DMS153 (cell line): ENCODE results near the gene MAPK6.

ENCODE experiments used
- DNase-seq: peaks from one replicate; lab custom pipeline; 2025; lab: John Stamatoyannopoulos, UW

Gene MAPK6

GRCh38 chr15:52010633-52011595 lies 8.1 kb upstream of the MAPK6 start:
- peak; percentile 19 for DNase-seq

DNA sequence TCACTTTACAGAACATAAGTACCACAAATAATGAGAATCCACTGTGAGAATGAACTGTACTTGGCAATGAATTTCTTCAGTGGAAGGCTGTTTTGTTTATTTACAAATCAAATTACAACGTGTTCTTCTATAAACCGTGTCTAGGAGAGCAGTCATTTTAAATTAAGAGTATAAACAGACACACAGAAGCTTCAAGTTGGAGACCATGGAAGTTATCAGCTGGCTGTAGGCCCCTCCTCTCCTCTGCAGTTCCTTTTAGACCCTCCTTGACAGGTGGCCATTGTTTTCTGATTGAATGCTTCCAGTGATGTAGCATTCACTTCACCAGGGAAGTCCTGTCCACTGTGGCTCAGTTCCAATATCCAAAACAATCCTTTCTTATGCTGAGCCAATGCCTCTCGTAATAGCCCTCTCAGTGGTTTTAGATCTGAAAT lies 7.3 kb upstream of the MAPK6 start:
- peak; percentile 66 for DNase-seq

DNA sequence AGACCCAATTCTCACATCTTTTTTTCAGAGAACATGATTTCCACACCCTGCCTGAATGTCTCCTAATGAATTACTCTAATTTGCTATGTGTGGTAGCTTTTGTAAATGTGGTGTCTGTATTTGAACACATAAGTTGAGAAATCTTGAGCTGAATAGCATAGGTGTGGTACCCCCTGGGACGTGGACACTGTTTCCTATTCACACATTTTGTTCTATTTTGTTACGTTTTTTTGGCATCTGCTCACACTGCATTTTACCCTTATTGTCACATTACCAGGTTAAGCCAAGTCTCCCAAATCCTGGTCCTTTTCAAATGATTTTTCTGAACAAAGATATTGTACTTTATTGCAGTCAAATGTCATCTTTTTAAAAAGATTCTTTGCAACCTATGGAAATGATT lies 6.8 kb upstream of the MAPK6 start:
- DNase-seq, result no peak

- no peak for DNase-seq
Observed at GRCh38 chr15:52013151-52013791, 5.7 kb upstream of the MAPK6 start.

GRCh38 chr15:52014616-52015015 lies 4.4 kb upstream of the MAPK6 start:
- DNase-seq, result no peak

GRCh38 chr15:52016316-52016715 lies 2.7 kb upstream of the MAPK6 start:
- no peak for DNase-seq

GRCh38 chr15:52018244-52018643 lies 775 bp upstream of the MAPK6 start:
- no peak for DNase-seq

- DNase-seq, result no peak
Observed at GRCh38 chr15:52019394-52020220, 588 bp downstream of the MAPK6 start.

GRCh38 chr15:52020221-52021085 lies 1.4 kb downstream of the MAPK6 start:
- DNase-seq, result no peak

- DNase-seq, result no peak
Observed at GRCh38 chr15:52021128-52021671, 2.2 kb downstream of the MAPK6 start.

- DNase-seq, result no peak
Observed at GRCh38 chr15:52021892-52022540, 3.0 kb downstream of the MAPK6 start.

GRCh38 chr15:52023169-52023922 lies 4.3 kb downstream of the MAPK6 start:
- no peak for DNase-seq

DNA sequence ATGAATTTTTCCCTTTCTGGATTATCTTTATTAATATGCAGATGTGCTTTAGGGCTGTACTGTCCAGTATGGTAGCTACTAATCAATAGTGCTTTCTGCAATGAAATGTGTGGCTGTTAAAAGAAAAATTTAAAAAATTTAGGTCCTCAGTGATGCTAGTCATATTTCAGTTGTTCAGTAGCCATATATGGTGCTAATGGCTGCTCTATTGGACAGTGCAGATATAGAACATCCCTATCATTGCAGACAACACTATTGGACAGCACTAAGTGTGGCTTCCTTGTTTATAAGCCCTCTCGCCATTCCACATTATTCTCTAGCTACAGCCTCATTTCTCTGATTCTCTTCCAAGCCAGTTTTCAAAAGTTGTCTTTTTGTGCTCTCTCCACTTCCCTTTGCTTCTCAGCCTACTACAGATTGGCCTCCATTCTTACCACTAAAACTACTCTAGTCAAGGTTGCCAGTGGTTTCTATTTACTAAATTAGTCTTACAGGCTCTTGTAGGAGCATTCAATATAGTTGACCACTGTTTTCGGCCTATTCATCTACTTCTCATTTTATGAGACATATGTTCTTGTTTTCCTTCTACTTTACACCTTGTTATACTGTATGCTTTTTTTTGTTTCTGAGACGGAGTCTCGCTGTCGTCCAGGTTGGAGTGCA lies 9.5 kb downstream of the MAPK6 start:
- no peak for DNase-seq

DNA sequence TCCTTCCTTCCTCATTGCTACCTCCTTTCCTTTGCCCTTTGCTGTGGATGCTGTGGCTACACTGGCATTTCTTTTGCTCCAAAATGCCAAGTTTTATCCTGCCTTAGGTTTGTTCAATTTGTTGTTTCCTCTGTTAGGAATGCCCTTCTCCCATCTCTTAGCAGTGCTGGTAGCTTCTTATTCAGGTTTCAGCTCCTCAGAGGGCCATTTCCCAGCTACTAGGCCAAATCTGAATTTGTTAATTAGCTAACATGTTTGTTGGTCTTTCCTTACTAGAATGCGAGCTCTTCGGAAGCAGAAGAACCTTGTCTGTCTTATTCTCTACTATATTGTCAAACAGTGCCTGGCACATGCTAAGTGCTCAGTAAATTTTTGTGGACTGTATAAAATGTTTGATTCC lies 11.0 kb downstream of the MAPK6 start:
- no peak for DNase-seq

- no peak for DNase-seq
Observed at GRCh38 chr15:52031556-52031955, 12.5 kb downstream of the MAPK6 start.

DNA sequence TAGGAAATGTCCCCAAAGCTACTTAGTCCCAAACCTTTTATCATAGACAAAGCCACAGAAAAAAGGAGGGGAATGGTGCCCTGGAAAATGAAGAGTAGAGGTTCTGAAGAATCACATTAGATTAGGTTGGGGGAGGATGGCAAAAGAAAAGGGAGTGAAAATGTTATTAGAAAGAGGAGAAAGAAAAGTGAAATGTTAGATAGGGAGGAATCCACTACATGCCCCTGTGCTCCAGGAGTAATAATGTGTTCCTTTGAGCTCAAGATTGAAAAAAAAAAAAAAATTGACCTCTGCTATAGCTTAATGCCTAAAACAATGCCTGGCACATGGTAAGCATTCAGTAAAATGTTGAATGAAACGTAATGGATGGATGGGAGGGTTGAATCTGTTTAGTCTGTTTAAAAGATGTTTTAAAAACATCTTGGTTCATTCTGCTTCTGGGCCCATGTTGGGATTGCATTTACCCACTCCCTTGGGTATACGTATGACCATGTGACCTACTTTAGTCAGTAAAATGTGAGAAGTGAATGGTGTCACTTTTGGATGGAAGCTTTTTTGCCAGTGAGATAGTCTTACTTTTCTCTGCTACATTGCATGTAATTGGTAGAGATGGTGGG lies 19.0 kb downstream of the MAPK6 start:
- no peak for DNase-seq

DNA sequence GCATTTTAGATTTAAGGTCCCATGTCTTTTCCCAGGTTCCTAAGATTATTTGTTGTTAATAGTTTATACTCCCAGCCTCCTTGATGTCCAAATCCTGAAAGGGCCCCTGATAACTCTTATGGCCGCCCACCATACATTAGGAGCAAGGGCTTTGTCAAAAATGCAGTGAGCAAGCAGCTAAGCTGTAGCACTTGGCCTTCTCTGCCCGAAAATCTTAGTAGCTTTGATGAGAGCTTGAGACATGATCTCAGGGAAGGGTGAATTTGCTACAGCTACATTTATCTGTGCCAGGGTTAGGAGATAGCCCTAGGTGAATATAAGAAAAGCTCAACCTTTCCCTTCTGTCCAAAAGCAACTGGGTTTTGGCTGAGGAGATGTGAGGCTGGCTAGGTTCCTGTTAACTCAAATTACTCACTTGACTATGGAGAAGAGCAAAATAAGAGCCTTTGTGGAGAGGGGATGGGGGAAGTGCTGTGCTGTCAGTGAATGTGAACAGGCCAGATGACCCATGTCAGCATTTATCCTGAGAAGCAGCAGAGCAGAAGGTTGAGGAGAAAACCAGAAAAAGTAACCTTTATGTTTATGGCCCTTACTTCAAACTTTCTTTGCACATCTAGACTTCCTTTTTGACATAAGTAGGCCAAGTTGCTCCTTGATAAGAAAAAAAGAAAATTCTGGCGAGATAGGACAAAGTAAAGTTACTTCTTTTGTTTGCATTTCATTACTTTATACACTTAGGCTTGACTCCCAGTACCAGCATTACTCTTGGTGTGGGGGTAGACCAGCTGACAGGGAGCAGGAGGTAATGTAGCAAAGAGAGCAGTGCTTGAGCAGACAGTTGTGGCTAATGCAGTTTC lies 21.1 kb downstream of the MAPK6 start:
- DNase-seq, result no peak
